NCI-H1436 (cell line): ENCODE measurements around the gene JUN.

Source experiments
- DNase-seq: peaks from one replicate; lab custom pipeline; 2025; lab: John Stamatoyannopoulos, UW

Gene JUN

GRCh38 chr1:58783090-58783992 lies 506 bp downstream of the JUN start:
- peak; percentile 20 for DNase-seq

DNA sequence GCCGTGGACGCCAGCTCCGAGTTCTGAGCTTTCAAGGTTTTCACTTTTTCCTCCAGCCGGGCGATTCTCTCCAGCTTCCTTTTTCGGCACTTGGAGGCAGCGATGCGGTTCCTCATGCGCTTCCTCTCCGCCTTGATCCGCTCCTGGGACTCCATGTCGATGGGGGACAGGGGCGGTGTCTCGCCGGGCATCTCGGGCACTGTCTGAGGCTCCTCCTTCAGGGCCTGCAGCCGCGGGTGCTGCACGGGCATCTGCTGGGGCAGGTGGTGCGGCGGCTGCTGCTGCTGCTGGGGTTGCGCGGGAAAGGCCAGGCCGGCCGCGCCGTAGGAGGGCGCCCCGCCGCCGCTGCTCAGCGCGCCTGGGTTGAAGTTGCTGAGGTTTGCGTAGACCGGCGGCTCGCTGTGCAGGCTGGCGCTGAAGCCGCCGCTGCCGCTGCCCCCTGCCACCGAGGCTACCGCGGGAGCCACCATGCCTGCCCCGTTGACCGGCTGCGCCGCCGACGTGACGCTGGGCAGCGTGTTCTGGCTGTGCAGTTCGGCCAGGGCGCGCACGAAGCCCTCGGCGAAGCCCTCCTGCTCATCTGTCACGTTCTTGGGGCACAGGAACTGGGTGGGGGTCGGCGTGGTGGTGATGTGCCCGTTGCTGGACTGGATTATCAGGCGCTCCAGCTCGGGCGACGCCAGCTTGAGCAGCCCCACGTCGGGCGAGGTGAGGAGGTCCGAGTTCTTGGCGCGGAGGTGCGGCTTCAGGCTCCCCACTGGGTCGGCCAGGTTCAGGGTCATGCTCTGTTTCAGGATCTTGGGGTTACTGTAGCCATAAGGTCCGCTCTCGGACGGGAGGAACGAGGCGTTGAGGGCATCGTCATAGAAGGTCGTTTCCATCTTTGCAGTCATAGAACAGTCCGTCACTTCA lies 1.4 kb downstream of the JUN start:
- DNase-seq: peak; percentile 27

DNA sequence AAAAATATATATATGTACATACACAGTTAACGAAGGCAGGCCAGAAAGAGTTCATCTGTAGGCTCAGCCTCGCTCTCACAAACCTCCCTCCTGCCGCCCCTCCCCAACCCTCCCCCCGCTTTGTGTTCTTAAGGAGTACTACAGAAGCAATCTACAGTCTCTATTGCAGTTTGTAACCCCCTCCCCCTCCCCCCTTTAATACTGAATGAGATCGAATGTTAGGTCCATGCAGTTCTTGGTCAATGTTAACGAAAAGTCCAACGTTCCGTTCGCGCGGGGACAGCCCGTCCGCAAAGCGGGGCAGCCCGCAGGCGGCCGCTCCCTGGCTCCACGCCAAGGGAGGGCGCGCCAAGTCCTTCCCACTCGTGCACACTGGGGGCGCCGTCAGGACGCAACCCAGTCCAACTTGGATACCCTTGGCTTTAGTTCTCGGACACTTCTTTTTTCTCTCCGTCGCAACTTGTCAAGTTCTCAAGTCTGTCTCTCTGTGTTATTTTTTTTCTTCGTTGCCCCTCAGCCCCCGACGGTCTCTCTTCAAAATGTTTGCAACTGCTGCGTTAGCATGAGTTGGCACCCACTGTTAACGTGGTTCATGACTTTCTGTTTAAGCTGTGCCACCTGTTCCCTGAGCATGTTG lies 2.2 kb downstream of the JUN start:
- peak; percentile 53 for DNase-seq

GRCh38 chr1:58780836-58781452 lies 2.9 kb downstream of the JUN start:
- no peak for DNase-seq

DNA sequence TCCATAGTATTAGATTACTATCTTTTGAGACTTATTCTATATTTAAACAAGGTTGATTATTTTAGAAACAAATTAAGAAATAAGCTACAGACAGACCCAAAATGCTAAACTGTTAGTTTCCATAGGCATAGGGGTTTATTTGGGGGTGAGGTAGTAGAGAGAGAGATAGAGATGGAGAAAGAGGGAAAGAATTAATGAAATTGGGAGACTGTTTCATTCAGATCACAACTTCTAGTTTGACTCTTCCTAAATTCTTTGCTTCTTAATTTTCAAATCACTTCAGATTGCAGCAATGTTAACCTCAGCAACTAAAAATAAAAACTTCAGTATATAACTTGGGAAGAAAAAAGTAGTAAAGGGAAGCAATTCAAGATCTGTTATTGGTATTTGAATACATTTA lies 3.4 kb downstream of the JUN start:
- DNase-seq: no peak

DNA sequence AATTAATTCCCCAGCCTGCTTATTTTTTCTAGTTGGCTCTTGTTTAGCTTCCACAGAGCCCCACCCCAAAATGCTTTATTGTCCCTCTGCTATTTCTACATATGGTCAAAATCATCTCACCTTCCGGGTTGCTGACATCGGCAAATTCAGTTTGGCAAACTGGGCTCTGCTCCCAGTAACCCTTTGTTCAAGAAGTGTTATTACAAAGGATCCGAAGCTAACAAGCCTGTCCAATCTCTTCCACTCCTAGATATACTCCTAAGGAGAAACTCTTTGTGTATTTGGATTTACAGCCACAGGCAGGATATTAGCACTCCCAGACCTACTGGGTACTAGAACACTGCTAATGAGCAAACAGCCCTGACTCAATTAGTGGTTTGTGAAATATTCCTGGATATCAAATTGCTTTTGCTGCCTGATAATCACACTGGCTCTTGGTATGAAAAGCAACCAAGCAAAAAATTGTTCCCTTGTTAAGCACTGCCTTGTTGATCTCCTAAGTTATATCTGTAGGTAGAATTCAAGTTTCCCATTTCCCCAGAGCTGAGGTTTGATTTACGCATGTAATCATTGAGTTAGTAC lies 4.0 kb downstream of the JUN start:
- DNase-seq: peak; percentile 28

GRCh38 chr1:58779059-58779754 lies 4.6 kb downstream of the JUN start:
- no peak for DNase-seq

DNA sequence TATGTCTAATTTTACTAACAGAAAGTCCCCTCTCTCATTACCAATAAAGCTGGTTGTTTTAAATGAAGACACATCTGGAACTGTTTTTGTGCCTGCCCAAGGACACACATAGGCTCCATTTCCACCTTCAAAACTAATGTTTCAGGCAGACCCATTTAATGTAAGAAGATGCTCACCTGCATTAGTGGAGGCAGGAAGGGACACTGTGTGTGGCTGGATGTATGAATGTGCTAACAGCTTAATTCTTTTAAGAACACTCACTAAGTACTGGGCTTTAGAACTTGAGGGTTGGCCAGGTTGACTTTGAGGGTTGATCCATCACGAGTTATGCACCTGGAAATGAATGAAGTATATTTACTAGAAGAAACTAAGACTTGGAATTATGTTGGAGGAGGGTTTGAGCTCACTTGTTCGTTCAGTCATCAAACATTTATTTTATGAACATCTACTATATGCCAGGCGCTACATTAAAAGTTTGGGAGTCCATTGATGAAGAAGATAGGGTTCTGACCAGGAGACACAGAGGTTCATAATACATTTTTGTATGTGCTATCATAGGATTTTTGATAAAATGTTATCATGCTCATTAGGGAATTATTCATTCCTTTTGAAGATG lies 5.4 kb downstream of the JUN start:
- DNase-seq: no peak

- no peak for DNase-seq
Observed at GRCh38 chr1:58774027-58774426, 9.8 kb downstream of the JUN start.

DNA sequence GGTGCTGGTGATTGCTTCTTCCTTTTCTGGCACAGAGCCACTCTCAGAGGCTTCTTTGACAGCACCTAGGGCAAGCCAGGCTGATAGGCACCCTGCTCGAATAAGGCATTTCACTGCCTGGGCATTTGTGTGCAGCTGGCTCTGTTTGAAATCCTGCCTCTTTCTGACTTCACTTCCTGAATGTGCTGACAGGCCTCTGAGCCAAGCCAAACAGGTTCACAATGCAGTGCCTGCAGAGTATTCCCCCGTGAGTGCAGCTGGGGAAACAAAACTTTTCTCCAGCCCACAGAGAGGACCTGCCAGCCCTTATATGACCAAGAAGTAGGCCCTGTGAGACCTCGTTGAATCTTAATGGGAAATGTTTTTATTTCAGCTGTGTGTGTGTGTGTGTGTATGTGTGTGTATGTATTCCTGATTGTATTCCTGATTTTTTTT lies 10.4 kb downstream of the JUN start:
- DNase-seq: peak; percentile 63

DNA sequence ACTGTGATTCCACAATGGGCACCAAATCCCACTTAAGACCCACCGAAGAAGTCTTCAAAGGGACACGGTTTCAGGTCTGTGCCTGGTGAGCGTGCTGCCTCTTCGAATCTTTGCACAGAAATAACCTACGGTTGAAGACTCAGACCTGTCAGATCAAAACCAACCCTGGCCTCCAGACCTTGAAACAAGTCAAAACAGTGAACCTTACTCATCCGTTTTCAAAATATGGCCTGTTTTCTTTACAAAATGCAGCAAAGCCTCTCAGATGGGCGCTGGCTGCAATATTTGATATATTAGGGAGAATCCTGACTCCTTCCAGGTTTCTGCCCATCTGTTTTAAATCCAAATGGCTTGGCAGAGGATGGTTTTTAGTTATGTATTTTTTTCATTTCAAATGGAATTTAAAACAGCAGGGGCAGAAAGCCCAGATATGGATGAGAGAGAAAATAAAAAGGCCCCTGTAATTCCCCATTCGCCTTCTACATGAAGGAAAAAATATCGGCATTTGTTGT lies 14.0 kb downstream of the JUN start:
- DNase-seq: no peak

DNA sequence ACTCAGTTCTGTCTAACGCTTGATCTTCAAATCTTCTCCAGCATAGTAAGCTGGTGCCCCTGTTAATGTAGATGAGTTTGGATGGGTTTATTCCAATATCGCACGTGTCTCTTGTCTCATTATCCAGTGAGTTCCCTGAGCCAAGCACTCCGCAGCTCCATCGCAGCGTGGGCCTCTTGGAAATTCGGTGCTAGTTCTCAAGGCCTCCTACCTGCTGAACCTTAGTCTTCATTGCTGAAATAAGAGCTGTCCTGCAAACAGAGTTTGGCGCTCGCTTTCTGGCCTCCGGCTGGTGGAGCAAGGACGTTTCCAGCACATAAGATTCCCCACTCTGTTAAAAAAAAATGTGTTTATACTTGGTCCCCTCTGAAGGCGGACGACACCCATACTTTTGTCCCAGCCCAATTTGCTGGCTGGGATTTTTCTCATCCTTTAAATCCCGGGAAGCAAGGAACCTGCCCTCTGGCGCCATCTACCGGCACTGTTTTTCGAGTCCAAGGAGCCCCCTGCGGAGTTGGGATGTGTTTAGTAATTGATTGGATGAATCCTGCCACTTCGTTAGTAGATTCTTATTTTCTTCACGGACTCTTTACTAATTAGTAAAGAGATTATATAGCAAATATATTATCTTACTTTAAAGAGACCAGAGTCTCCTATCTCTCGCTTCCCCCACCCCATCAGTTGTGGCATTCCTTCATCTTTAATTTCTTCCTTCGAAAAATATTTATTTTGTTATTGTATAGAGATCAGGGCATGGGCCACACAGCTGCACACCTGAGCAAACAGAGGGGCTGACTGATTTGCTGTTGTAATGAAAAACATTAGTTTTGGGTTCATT lies 14.7 kb downstream of the JUN start:
- peak; percentile 32 for DNase-seq

- no peak for DNase-seq
Observed at GRCh38 chr1:58768191-58768731, 15.6 kb downstream of the JUN start.

GRCh38 chr1:58767143-58767542 lies 16.7 kb downstream of the JUN start:
- DNase-seq: no peak

DNA sequence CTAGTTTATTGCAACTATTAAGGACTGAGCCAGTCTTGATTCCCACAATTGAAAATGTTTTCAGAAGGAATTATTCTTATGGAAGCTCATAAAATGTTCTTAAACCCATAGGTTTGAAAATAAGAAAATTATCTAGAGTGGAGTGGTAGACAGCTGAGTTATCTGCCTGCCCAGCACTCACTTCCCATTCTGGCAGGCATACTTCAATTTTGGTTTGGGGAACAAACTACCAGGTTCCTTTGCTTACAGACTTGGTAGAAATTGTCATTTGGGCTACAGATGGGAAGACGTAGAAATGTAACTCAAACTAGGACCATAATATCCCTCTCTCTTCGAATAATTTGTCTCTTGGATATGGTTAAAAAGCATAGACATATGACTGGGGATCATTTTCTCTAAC lies 18.4 kb downstream of the JUN start:
- DNase-seq: no peak

GRCh38 chr1:58765006-58765405 lies 18.8 kb downstream of the JUN start:
- DNase-seq: no peak

- DNase-seq: no peak
Observed at GRCh38 chr1:58764294-58764978, 19.4 kb downstream of the JUN start.

DNA sequence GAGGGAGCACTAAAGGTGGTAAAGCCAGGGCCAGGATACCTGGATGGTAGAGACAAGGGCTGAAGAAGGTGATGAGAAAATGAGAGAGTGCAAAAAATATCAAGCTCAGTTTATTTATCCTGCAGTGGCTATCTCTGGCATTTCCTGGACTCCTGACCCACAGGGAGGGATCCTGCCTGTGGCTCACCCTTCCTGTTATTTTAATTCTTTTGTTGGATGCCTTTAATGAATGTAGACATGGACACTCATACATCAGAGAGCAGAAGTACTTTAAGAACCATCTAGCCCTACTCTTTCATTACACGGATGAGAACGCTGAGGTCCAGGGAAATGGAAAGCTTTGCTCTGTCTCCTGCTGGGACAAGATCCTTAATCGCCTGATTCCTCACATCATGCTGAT lies 20.6 kb downstream of the JUN start:
- no peak for DNase-seq
